GM18909 (cell line): ENCODE measurements around the gene PKD2L2.
A peak's percentile ranks its signal among the peaks of the same experiment; 100 is the strongest.
"Not testable (repeated sequence)": the region's sequence is repeated elsewhere in the genome, so short reads cannot be mapped to it uniquely, and the experiment has no call there.

Experiments
- ATAC-seq: cut with Tn5 transposase; IDR thresholded peaks from one replicate; pipeline ENCODE4 v1.9.1; 2021; ENCODE audit warnings: mild to moderate bottlenecking; ENCODE audit not compliant: unreplicated experiment, poor library complexity

The PKD2L2 gene

GRCh38 chr5:137888863-137889759 lies at the start of gene PKD2L2:
Gene PKD2L2, plus strand, starts transcription at chr5:137889457. Its CDS starts 35 bp downstream, at chr5:137889492.
- peak; percentile 93 for ATAC-seq

GRCh38 chr5:137842296-137842695 lies 47.0 kb upstream of the PKD2L2 start:
- ATAC-seq, result no peak

- no peak for ATAC-seq
Measured at GRCh38 chr5:137843676-137844299, 45.5 kb upstream of the PKD2L2 start.

GRCh38 chr5:137845472-137845871 lies 43.8 kb upstream of the PKD2L2 start:
- ATAC-seq, result no peak

GRCh38 chr5:137847687-137848086 lies 41.6 kb upstream of the PKD2L2 start:
- no peak for ATAC-seq

- not testable (repeated sequence) for ATAC-seq
Measured at GRCh38 chr5:137853165-137853564, 36.1 kb upstream of the PKD2L2 start.

- ATAC-seq, result peak; percentile 43
Measured at GRCh38 chr5:137856201-137856600, 33.1 kb upstream of the PKD2L2 start.

- no peak for ATAC-seq
Measured at GRCh38 chr5:137856916-137857862, 32.1 kb upstream of the PKD2L2 start.

- peak; percentile 88 for ATAC-seq
Measured at GRCh38 chr5:137858223-137858916, 30.9 kb upstream of the PKD2L2 start.

GRCh38 chr5:137858954-137859353 lies 30.3 kb upstream of the PKD2L2 start:
- no peak for ATAC-seq

- no peak for ATAC-seq
Measured at GRCh38 chr5:137862251-137862650, 27.0 kb upstream of the PKD2L2 start.

GRCh38 chr5:137863653-137864052 lies 25.6 kb upstream of the PKD2L2 start:
- not testable (repeated sequence) for ATAC-seq

- ATAC-seq, result no peak
Measured at GRCh38 chr5:137866541-137867388, 22.5 kb upstream of the PKD2L2 start.

GRCh38 chr5:137867664-137868063 lies 21.6 kb upstream of the PKD2L2 start, which contains the start of gene MYOT:
Gene MYOT, plus strand, starts transcription at chr5:137867860. Its CDS starts 2,792 bp downstream, at chr5:137870652.
- no peak for ATAC-seq

GRCh38 chr5:137870647-137871339 lies 18.5 kb upstream of the PKD2L2 start:
- no peak for ATAC-seq

GRCh38 chr5:137871571-137871970 lies 17.7 kb upstream of the PKD2L2 start:
- ATAC-seq, result no peak

- no peak for ATAC-seq
Measured at GRCh38 chr5:137872466-137872865, 16.8 kb upstream of the PKD2L2 start.

GRCh38 chr5:137876101-137876500 lies 13.2 kb upstream of the PKD2L2 start:
- no peak for ATAC-seq
